ENCODE data around the gene VAT1L.

- TF ChIP-seq POLR2AphosphoS5 (IDR thresholded peaks at IDR 0.05; ENCODE audit: low read depth, low read length) = no peak
- TF ChIP-seq POLR2A (IDR thresholded peaks at IDR 0.05; ENCODE audit: low read depth, low read length) = no peak
- no peak for TF ChIP-seq TAF1 (IDR thresholded peaks at IDR 0.05; ENCODE audit: borderline replicate concordance, low read depth, low read length)
Measured at GRCh38 chr16:77919761-77920415, 131.5 kb downstream of the VAT1L start.

Measured in GM12892 (cell line).